SK-N-SH treated with all-trans-retinoic acid at 6 μM for 48 hours (cell line): ENCODE measurements around the gene RAB11FIP4.

Source experiments
- ARNTL ChIP-seq: fragments of 450-650 bp; formaldehyde crosslinking; IDR thresholded peaks from 2 replicates; pipeline ENCODE4 v1.5.0; 2020; ENCODE audit warnings: low read depth, mild to moderate bottlenecking, moderate library complexity, borderline replicate concordance
- CSDC2 ChIP-seq: fragments of 250-450 bp; sonication (Bioruptor Pico); IDR thresholded peaks from 2 replicates; pipeline ENCODE4 v1.5.0; 2020; ENCODE audit warnings: mild to moderate bottlenecking, moderate library complexity
- ISL1 ChIP-seq: fragments of 250-450 bp; sonication (Bioruptor Pico); IDR thresholded peaks from 2 replicates; pipeline ENCODE4 v2.1.2; 2022; ENCODE audit warnings: mild to moderate bottlenecking, moderate library complexity
- OSR1 ChIP-seq: fragments of 250-450 bp; sonication (Bioruptor Pico); IDR thresholded peaks from 2 replicates; pipeline ENCODE4 v1.8.0; 2022; ENCODE audit warnings: moderate library complexity, mild to moderate bottlenecking, inconsistent platforms
- SNAI2 ChIP-seq: fragments of 250-450 bp; sonication (Bioruptor Pico); IDR thresholded peaks from 2 replicates; pipeline ENCODE4 v1.5.0; 2020; ENCODE audit warnings: mild to moderate bottlenecking, moderate library complexity
- TSHZ2 ChIP-seq: fragments of 250-450 bp; sonication (Bioruptor Pico); IDR thresholded peaks from 2 replicates; pipeline ENCODE4 v1.5.0; 2020; ENCODE audit warnings: mild to moderate bottlenecking, moderate library complexity
- ZFP30 ChIP-seq: fragments of 450-650 bp; formaldehyde crosslinking; IDR thresholded peaks from 2 replicates; pipeline ENCODE4 v1.5.0; 2022; ENCODE audit warnings: mild to moderate bottlenecking, moderate library complexity

- TF ChIP-seq ISL1 (CRISPR knock-in tag) (no peak), TSHZ2 (CRISPR knock-in tag) (no peak), SNAI2 (CRISPR knock-in tag) (no peak), ZFP30 (no peak), ARNTL (CRISPR knock-in tag) (no peak), OSR1 (no peak), CSDC2 (CRISPR knock-in tag) (no peak)
Observed at GRCh38 chr17:31495022-31495885, 103.8 kb downstream of the RAB11FIP4 start.
